K562 (cell line): ENCODE results near the gene IGSF3. TPM values are rescaled to one million over a fixed set of nuclear protein-coding genes. Genes with fewer than 3 reads are reported as not detected.

Experiments used
- HDAC1 ChIP-seq, 2 experiments: fragments of 450-650 bp; IDR thresholded peaks; 2 replicates each; pipeline ENCODE4 v1.6.1; 2016 to 2017; ENCODE audit warnings: inconsistent platforms in 1 of 2, mild to moderate bottlenecking in 1 of 2, moderate library complexity in 1 of 2
- SMARCE1 ChIP-seq: fragments of 450-650 bp; IDR thresholded peaks from 2 replicates; pipeline ENCODE4 v1.7.1; 2016; ENCODE audit warnings: mild to moderate bottlenecking
- THRAP3 ChIP-seq: fragments of 450-650 bp; IDR thresholded peaks from 2 replicates; pipeline ENCODE4 v1.6.1; 2016; ENCODE audit warnings: mild to moderate bottlenecking, inconsistent platforms, borderline replicate concordance
- ZNF24 ChIP-seq: fragments of 450-650 bp; IDR thresholded peaks from 2 replicates; pipeline ENCODE4 v1.6.1; 2016
- ZNF316 ChIP-seq: fragments of 450-650 bp; IDR thresholded peaks from 2 replicates; pipeline ENCODE4 v1.6.1; 2016
- polyA plus RNA-seq, 8 experiments: library from polyadenylated mRNA; depleted of rRNA in 4 of 8; stranded (reverse) in 5 of 8; unstranded in 3 of 8; fragments of >200 nt; fragmentation: Nextera tagmentation in 2 of 8; fragmentation: Illumina TruSeq in 1 of 8; extraction: Ambion mirVana in 2 of 8; extraction: Trizol in 1 of 8; gene quantifications; 2 replicates each; pipeline versions ENCODE4 v1.2.1 to v1.2.3, GENCODE V29; 2011 to 2014; ENCODE audit warnings: inconsistent platforms in 1 of 8, missing spikeins in 1 of 8
- total RNA-seq, 7 experiments: library from RNA; depleted of rRNA in 6 of 7; stranded (reverse); fragments of >200 nt in 6 of 7; fragmentation: Illumina TruSeq in 2 of 7; extraction: Trizol in 2 of 7; gene quantifications; 2 replicates each; pipeline versions ENCODE4 v1.2.1 to v1.2.3, GENCODE V29; 2011 to 2021; ENCODE audit warnings: low replicate concordance in 1 of 7
- TF ChIP-seq, protein P1 (sequence below): fragments of 450-650 bp; IDR thresholded peaks from 2 replicates; pipeline ENCODE4 v1.6.1; 2017; ENCODE audit warnings: antibody characterized with exemption, mild to moderate bottlenecking
- TF ChIP-seq, protein P2 (sequence below): sonication (generic); formaldehyde crosslinking; IDR thresholded peaks from 2 replicates; pipeline ENCODE4 v1.8.1; 2023; ENCODE audit warnings: missing genetic modification reagents, mild to moderate bottlenecking, borderline replicate concordance
- TF ChIP-seq, protein P3 (sequence below): fragments of 450-650 bp; IDR thresholded peaks from 2 replicates; pipeline ENCODE4 v1.6.1; 2016; ENCODE audit warnings: mild to moderate bottlenecking, moderate library complexity

The IGSF3 gene
- total and polyA plus RNA-seq, 9 of the 15 experiments (the other 6 are each of a cell fraction or from before 2014, with no cell fraction given) = 1.1 to 15.0 (median 8.3) TPM

DNA sequence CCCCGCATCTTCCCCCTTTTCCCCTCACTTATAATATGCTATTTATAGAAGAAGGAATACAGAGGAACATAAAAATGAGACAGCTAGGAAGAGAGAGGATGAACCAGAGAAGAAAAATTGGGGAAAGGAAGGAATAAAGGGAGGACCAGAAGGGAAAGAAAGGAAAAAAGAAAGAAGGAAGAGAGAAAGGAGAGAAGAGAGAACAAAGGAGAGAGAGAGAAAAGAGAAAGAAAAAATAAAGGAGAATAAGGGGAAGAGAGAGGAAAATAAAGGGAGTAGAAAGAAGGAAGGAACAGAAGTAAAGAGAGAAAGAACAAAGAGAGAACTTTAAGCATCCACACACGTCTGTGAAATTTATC is 11.2 kb upstream of the IGSF3 start (continued):
- peak; percentile 93; the same call in 1 of the 2 replicates for TF ChIP-seq THRAP3
- TF ChIP-seq, protein P1, sequence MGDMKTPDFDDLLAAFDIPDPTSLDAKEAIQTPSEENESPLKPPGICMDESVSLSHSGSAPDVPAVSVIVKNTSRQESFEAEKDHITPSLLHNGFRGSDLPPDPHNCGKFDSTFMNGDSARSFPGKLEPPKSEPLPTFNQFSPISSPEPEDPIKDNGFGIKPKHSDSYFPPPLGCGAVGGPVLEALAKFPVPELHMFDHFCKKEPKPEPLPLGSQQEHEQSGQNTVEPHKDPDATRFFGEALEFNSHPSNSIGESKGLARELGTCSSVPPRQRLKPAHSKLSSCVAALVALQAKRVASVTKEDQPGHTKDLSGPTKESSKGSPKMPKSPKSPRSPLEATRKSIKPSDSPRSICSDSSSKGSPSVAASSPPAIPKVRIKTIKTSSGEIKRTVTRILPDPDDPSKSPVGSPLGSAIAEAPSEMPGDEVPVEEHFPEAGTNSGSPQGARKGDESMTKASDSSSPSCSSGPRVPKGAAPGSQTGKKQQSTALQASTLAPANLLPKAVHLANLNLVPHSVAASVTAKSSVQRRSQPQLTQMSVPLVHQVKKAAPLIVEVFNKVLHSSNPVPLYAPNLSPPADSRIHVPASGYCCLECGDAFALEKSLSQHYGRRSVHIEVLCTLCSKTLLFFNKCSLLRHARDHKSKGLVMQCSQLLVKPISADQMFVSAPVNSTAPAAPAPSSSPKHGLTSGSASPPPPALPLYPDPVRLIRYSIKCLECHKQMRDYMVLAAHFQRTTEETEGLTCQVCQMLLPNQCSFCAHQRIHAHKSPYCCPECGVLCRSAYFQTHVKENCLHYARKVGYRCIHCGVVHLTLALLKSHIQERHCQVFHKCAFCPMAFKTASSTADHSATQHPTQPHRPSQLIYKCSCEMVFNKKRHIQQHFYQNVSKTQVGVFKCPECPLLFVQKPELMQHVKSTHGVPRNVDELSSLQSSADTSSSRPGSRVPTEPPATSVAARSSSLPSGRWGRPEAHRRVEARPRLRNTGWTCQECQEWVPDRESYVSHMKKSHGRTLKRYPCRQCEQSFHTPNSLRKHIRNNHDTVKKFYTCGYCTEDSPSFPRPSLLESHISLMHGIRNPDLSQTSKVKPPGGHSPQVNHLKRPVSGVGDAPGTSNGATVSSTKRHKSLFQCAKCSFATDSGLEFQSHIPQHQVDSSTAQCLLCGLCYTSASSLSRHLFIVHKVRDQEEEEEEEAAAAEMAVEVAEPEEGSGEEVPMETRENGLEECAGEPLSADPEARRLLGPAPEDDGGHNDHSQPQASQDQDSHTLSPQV = no peak
- 0 out of 2 replicates have a peak, but pooled peaks have one; percentile 21 for TF ChIP-seq SMARCE1
- TF ChIP-seq ZNF24 = no peak
- peak; percentile 49 to 77; a peak in 3 of 4 replicates for TF ChIP-seq HDAC1 (IDR thresholded peaks at IDR 0.05)
- TF ChIP-seq ZNF316 = no peak
- TF ChIP-seq, protein P2, sequence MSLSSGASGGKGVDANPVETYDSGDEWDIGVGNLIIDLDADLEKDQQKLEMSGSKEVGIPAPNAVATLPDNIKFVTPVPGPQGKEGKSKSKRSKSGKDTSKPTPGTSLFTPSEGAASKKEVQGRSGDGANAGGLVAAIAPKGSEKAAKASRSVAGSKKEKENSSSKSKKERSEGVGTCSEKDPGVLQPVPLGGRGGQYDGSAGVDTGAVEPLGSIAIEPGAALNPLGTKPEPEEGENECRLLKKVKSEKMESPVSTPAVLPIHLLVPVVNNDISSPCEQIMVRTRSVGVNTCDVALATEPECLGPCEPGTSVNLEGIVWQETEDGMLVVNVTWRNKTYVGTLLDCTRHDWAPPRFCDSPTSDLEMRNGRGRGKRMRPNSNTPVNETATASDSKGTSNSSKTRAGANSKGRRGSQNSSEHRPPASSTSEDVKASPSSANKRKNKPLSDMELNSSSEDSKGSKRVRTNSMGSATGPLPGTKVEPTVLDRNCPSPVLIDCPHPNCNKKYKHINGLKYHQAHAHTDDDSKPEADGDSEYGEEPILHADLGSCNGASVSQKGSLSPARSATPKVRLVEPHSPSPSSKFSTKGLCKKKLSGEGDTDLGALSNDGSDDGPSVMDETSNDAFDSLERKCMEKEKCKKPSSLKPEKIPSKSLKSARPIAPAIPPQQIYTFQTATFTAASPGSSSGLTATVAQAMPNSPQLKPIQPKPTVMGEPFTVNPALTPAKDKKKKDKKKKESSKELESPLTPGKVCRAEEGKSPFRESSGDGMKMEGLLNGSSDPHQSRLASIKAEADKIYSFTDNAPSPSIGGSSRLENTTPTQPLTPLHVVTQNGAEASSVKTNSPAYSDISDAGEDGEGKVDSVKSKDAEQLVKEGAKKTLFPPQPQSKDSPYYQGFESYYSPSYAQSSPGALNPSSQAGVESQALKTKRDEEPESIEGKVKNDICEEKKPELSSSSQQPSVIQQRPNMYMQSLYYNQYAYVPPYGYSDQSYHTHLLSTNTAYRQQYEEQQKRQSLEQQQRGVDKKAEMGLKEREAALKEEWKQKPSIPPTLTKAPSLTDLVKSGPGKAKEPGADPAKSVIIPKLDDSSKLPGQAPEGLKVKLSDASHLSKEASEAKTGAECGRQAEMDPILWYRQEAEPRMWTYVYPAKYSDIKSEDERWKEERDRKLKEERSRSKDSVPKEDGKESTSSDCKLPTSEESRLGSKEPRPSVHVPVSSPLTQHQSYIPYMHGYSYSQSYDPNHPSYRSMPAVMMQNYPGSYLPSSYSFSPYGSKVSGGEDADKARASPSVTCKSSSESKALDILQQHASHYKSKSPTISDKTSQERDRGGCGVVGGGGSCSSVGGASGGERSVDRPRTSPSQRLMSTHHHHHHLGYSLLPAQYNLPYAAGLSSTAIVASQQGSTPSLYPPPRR (CRISPR knock-in tag) = no peak
- TF ChIP-seq, protein P3, sequence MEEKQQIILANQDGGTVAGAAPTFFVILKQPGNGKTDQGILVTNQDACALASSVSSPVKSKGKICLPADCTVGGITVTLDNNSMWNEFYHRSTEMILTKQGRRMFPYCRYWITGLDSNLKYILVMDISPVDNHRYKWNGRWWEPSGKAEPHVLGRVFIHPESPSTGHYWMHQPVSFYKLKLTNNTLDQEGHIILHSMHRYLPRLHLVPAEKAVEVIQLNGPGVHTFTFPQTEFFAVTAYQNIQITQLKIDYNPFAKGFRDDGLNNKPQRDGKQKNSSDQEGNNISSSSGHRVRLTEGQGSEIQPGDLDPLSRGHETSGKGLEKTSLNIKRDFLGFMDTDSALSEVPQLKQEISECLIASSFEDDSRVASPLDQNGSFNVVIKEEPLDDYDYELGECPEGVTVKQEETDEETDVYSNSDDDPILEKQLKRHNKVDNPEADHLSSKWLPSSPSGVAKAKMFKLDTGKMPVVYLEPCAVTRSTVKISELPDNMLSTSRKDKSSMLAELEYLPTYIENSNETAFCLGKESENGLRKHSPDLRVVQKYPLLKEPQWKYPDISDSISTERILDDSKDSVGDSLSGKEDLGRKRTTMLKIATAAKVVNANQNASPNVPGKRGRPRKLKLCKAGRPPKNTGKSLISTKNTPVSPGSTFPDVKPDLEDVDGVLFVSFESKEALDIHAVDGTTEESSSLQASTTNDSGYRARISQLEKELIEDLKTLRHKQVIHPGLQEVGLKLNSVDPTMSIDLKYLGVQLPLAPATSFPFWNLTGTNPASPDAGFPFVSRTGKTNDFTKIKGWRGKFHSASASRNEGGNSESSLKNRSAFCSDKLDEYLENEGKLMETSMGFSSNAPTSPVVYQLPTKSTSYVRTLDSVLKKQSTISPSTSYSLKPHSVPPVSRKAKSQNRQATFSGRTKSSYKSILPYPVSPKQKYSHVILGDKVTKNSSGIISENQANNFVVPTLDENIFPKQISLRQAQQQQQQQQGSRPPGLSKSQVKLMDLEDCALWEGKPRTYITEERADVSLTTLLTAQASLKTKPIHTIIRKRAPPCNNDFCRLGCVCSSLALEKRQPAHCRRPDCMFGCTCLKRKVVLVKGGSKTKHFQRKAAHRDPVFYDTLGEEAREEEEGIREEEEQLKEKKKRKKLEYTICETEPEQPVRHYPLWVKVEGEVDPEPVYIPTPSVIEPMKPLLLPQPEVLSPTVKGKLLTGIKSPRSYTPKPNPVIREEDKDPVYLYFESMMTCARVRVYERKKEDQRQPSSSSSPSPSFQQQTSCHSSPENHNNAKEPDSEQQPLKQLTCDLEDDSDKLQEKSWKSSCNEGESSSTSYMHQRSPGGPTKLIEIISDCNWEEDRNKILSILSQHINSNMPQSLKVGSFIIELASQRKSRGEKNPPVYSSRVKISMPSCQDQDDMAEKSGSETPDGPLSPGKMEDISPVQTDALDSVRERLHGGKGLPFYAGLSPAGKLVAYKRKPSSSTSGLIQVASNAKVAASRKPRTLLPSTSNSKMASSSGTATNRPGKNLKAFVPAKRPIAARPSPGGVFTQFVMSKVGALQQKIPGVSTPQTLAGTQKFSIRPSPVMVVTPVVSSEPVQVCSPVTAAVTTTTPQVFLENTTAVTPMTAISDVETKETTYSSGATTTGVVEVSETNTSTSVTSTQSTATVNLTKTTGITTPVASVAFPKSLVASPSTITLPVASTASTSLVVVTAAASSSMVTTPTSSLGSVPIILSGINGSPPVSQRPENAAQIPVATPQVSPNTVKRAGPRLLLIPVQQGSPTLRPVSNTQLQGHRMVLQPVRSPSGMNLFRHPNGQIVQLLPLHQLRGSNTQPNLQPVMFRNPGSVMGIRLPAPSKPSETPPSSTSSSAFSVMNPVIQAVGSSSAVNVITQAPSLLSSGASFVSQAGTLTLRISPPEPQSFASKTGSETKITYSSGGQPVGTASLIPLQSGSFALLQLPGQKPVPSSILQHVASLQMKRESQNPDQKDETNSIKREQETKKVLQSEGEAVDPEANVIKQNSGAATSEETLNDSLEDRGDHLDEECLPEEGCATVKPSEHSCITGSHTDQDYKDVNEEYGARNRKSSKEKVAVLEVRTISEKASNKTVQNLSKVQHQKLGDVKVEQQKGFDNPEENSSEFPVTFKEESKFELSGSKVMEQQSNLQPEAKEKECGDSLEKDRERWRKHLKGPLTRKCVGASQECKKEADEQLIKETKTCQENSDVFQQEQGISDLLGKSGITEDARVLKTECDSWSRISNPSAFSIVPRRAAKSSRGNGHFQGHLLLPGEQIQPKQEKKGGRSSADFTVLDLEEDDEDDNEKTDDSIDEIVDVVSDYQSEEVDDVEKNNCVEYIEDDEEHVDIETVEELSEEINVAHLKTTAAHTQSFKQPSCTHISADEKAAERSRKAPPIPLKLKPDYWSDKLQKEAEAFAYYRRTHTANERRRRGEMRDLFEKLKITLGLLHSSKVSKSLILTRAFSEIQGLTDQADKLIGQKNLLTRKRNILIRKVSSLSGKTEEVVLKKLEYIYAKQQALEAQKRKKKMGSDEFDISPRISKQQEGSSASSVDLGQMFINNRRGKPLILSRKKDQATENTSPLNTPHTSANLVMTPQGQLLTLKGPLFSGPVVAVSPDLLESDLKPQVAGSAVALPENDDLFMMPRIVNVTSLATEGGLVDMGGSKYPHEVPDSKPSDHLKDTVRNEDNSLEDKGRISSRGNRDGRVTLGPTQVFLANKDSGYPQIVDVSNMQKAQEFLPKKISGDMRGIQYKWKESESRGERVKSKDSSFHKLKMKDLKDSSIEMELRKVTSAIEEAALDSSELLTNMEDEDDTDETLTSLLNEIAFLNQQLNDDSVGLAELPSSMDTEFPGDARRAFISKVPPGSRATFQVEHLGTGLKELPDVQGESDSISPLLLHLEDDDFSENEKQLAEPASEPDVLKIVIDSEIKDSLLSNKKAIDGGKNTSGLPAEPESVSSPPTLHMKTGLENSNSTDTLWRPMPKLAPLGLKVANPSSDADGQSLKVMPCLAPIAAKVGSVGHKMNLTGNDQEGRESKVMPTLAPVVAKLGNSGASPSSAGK = peak; percentile 42; the same call in 1 of the 2 replicates
